ENCODE data around the gene UGDH.
"Not testable (repeated sequence)": the region's sequence is repeated elsewhere in the genome, so short reads cannot be mapped to it uniquely, and the experiment has no call there.

The UGDH gene

DNA sequence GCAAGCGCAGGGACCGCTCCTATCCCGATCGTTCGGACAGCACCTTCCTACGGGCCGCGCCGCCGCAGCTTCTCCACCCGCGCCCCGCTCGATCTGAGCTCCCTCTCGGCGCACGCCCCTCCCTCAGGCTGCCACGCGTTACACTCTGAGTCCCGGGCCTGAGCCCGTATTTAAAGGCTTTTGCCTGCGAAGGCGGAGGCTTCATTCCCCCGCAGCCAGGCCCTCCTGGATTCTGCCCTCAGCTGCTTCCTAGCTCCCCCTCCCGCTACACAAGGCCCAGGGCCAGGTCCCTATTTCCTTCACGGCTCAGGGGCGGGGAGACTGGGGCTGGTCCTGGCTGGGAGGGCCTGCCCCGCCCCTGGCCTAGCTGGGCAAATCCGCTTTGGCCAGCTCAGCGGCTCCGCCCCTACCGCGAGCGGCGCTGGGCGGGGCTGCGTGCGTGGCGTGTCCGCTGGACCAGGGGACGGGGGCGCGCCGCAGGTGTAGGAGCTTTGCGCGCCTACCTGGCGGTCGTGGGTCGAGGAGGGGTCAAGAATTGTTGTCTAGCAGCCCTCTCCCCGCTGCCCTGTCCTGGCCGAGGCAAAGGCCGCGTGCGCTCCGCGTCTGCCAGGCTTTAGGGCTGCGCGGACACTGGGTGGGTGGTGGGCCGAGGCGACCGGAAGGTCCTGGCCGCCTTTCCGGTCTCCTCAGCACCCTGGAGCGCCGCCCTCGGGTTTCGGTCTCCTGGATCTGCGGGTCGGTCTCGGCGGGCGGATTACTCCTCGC, at the start of gene UGDH:
TSS of gene UGDH (minus strand) at position 144 of the 765 bp plus-strand sequence. CDS start 5,927 bp downstream, outside the sequence.
- DNase-seq, result peak; percentile 96 to 98 (median 98)

DNA sequence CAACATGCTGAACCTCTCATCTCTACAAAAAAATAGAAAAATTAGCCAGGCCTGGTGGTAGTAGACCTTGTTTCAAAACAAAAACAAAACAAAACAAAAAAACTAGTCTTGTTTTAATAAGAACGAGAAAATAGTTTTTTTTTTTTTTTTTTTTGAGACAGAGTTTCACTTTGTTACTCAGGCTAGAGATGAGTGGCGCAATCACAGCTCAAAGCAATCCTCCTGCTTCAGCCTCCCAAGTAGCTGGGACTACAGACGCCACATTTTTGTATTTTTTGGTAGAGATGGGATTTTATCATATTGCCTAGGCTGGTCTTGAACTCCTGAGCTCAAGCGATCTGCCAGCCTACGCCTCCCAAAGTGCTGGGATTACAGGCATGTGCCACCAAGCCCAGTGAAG, 47.7 kb upstream of the UGDH start:
- peak in 1 of 3 donors; percentile 10 for DNase-seq

- DNase-seq, result no peak
Observed at GRCh38 chr4:39571504-39571903, 44.3 kb upstream of the UGDH start.

DNA sequence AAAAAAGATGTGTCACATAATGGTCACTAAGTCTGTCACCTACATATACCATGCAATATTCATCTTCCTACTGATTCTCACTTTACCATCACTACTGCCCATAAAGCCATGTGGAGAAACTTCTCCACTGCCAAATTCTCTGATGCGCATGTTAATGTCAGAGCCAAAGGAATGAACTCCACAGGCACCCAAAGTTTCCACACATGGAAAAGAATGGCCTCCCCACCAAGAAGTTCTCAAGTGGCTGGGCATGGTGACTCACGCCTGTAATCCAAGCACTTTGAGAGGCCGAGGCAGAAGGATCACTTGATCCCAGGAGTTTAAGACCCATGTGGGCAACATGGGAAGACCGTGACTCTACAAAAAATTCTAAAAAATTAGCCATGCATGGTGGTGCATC, 43.8 kb upstream of the UGDH start:
- DNase-seq, result no peak

DNA sequence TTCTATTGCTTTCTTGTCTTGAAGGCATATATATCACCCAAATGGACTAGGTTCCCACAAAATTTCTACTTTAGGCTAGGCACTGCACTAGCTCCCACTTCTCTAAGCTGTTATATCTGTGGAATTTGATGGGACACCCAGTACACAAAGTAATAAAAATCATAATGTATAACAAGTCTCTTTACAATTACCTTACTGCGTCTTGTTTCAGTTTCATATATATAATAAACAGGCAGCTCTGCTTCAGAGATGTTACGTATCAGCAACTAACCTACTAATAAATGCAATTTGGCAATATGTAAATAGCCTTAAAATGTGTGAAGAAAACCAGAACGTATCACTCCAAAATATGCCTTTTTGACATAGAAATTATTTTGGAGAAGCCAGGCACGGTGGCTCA, 42.0 kb upstream of the UGDH start:
- no peak for DNase-seq

DNA sequence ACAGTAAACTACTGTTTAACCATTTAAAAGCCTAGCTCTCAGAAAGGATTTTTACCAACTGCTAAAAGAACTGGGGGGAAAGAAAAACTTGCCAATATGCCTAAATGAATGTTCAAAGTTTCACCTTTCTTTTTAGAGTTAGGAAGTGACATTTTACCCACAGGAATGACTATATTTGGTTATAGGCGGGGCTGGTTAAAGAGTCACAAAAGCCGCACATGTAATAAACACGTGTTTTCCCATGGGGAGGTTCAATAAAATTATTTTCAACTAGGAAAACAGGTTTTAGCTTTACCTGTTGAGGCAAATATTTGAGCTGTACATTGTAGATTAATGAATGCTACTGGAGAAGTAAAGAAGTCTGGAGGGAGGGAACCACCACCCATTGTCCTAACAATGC, 41.6 kb upstream of the UGDH start:
- DNase-seq, result no peak

- peak; percentile 67 to 86 (median 77) for DNase-seq
Observed at GRCh38 chr4:39565878-39566600, 38.8 kb upstream of the UGDH start.

DNA sequence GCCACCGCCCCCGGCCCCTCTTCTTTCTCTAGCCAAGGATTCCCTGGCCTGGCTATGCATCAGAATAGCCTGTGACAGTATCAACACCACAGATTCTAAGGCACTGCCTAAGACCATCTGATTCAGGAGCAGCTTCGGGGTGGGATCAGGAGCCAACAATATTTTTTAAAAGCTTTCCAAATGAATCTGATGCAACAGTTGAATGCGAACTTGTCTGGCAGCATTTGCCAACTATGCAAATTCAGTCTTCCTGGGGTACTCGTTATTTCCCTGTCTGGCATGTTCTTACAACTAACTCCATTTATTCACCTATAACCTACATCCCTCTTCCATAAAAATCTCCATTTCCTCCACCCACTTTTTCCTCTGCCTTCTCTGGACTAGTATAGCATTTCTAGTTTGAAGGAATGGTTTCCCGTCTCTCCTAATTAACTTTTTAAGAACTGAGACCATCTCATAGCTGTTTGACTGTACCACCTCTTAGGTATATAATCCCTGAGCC, 36.2 kb upstream of the UGDH start:
- no peak for DNase-seq

- no peak for DNase-seq
Observed at GRCh38 chr4:39562792-39563191, 35.6 kb upstream of the UGDH start.

DNA sequence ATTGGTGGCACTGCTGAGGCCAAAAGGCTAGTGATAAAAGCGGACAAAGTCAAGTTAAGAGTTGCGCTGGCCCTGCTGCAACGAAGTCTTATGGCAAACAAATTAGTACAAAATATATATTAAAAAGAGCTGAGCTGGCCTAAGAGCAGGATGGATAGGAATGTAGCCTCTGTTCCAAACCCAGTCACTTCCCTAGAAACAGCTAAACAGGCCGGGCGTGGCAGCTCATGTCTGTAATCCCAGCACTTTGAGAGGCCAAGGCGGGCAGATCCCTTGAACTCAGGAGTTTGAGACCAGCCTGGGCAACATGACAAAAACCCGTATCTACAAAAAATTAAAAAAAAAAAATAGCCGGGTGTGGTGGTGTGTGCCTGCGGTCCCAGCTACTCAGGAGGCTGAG, 32.4 kb upstream of the UGDH start:
- no peak for DNase-seq

DNA sequence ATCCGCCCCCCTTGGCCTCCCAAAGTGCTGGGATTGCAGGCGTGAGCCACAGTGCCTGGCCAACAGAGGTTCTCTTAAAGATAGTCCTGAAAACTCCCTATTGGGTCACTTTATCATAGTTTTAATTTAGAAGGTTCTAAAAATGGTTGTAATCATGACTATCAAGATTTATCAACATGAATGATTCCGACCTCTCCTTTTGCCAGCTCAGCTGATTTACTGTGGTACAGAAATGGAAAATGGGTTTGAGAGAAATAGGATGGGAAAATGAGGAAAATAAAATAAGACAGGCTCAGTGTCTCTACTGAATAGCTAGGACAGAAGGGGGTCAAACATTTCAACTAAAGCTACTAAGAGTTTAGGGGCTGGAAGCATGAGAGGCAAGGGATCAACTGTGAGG, 28.2 kb upstream of the UGDH start:
- no peak for DNase-seq

DNA sequence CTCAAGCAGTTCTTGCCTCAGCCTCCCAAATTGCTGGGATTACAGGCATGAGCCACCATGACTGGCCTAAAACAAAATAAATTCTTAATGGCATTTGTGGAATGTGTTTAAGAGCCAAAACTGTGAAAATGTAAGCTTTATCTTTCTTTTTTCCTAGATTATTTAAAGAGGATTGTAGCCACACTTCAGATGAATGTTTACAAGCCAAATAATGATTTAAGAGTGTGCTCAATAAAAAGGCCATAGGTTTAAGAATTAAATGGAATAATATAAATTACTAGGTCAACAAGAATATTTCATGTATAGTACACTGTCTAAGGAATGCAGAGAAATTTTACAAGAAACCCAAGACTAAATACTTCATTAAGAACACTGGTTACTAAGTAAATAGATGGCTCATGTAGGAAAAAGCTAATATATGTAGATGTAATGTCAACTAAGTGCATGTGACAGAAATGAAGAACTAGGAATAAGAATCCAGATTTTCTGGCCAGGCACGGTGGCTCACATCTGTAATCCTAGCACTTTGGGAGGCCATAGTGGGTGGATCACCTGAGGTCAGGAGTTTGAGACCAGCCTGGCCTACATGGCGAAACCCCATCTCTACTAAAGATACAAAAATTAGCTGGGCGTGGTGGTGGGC, 21.3 kb upstream of the UGDH start:
- no peak for DNase-seq

DNA sequence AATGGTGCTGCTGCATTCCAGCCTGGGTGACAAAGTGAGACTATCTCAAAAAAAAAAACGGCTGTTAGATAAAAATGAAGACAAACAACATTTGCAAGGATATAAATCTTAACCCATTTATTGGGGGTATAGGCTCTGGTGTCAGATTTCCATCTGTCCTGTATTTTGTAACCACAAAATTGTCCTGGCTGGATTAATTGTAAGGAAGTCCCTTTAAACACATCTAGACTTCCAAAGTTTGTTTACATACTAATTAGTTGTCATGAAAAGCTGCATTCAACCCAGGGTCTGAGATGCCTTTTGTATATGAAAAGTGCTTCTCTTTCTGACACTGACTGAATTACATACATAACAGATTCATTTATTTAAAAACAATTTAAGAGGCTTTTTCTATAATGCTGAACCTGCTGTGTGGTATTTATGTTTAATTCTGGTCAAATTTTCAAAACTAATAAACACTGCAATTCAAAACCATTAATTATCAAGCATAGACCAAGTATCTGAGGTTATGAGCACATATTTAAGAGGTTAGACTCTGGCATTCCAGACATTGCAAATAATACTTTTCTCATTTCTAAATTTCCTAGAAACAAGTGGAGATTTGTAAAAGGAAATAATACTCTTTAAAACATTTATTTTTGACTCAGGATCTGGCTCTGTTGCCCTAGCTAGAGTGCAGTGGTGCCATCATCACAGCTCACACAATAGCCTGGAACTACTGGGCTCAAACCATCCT, 17.5 kb upstream of the UGDH start:
- no peak for DNase-seq

DNA sequence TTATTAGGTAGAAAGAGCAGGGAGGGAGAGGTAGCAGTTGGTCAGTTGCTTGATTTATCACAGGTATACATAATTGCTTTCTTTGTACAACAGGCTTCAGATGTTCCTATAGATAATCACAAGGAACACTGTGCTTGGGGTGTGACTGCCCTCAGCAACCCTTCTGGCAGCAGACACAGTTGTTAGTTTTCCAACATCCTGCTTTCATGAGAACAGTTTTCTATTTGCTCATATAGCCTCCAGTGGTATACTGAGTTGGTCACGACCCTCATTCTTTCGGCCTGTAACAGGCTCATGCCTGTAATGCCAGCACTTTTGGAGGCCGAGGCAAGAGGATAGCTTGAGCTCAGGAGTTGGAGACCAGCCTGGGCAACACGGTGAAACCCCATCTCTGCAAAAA, 16.8 kb upstream of the UGDH start:
- not testable (repeated sequence) for DNase-seq

DNA sequence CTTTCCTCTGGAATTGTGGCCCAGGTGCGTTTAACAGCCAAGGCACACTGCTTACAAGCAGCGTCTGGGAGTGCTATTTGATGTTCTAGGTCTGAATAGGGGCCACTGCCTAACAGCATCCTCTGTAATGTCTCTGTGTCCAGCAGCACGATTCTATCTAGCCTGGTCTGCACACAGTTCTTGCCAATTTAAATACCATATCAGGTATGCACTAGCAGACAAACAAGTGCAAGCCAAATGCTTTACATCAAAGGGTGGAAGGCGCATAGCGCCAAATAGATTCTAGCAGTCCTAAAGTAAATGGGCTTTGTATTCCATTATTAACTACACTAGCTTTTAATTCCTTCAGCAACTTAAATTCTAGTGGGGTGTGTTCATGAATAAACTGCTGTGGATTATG, 15.8 kb upstream of the UGDH start:
- DNase-seq, result no peak

DNA sequence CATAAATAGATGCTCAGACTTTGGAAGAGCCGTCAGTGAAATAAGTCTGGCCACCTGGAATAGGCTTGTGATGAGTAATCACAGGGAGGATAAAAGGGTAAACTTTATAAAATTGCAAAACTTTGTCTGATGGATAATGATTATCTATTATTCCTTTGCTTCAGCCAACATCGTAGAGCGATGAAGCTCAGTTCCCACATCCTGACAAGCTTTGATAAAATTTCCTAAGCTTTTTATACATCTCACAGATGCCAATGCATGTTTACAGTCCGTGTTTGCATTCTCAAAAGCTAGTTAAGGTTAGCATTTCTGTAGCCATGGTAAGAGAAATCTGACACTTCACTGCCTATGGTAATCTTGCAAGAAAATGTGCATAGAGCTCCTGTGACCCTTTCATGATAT, 15.4 kb upstream of the UGDH start:
- DNase-seq, result no peak

GRCh38 chr4:39541987-39542610, 14.9 kb upstream of the UGDH start:
- no peak for DNase-seq

- no peak for DNase-seq
Observed at GRCh38 chr4:39539089-39539611, 11.9 kb upstream of the UGDH start.

- no peak for DNase-seq
Observed at GRCh38 chr4:39533541-39533940, 6.3 kb upstream of the UGDH start.

DNA sequence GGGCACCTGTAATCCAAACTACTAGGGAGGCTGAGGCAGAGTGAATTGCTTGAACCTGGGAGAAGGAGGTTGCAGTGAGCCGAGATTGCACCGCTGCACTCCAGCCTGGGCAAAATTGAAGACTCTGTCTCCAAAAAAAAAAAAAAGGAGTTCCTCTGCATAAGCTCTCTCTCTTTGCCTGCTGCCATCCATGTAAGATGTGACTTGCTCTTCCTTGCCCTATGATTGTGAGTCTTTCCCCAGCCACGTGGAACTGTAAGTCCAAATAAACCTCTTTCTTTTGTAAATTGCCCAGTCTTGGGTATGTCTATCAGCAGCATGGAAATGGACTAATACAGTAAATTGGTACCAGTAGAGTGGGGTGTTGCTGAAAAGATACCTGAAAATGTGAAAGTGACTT, 5.0 kb upstream of the UGDH start:
- DNase-seq, result not testable (repeated sequence)

- no peak for DNase-seq
Observed at GRCh38 chr4:39530682-39531081, 3.4 kb upstream of the UGDH start.

DNA sequence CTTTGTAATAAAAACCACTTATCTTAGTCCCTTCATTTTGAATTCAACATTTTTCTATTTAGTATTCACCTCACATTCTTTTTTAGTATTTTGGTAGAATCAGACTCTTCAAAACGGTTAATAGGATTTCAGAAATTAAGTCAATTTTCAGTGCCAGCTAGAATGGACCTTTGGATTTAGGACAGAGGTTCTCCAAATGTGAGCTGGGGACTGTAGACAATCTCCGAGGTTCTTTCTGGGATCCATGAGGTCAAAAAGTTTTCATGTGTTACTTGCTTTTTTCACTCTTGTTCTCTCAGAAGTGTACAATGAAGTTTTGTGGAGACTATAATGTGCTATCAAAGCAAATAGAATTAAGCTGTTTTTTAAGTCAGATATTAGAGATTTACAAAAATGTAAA, 2.3 kb upstream of the UGDH start:
- DNase-seq, result no peak

Measured in suppressor macrophage treated with lipopolysaccharide for 1 hour (primary cell).